ENCODE measurements around the gene CAMKMT. TPM values are rescaled to one million over a fixed set of nuclear protein-coding genes. Genes with fewer than 3 reads are reported as not detected.

CAMKMT gene
- total RNA-seq, 2 experiments from 2014 or later = 12.9 to 13.3 TPM

- DNase-seq = no peak
- Mint-ChIP-seq H3K36me3 (peaks cover 7% of the 10 kb centered on the region), H3K9me3 (peaks cover 7% of the 10 kb centered on the region), H3K4me1 (peaks cover 1% of the 10 kb centered on the region), H3K4me3 (no peak overlapping the region), H3K27me3 (no peaks in the 10 kb centered on the region), H3K27ac (no peak overlapping the region)
- POLR2A ChIA-PET = no interaction called here
- no peak for ATAC-seq (ENCODE audit: low read depth)
These were observed 235.0 kb downstream of the CAMKMT start for GRCh38 chr2:44596537-44597320.

GRCh38 chr2:44598330-44599119, 236.8 kb downstream of the CAMKMT start:
- Mint-ChIP-seq H3K4me3 (no peak overlapping the region), H3K27ac (no peak overlapping the region)
- POLR2A ChIA-PET = no interaction called here

GRCh38 chr2:44599130-44599529, 237.4 kb downstream of the CAMKMT start:
- no peak overlapping the region for H3K4me3 Mint-ChIP-seq
- no peaks in the 10 kb centered on the region for H3K27me3 Mint-ChIP-seq
- peaks cover 1% of the 10 kb centered on the region for H3K4me1 Mint-ChIP-seq
- peaks cover 5% of the 10 kb centered on the region for H3K36me3 Mint-ChIP-seq
- POLR2A ChIA-PET = interaction anchor here (0.5 kb wide), 1 partner anchor 31 kb away, joined by 3 read pairs; no protein-coding TSS in a partner anchor
- H3K9me3 Mint-ChIP-seq = peaks cover 5% of the 10 kb centered on the region
- H3K27ac Mint-ChIP-seq = no peak overlapping the region
- DNase-seq (no peak), ATAC-seq (ENCODE audit: low read depth) (no peak)

More at GRCh38 chr2:44598330-44599119, 236.8 kb downstream of the CAMKMT start:
- ATAC-seq (ENCODE audit: low read depth) (no peak), DNase-seq (no peak)
- Mint-ChIP-seq H3K27me3 (no peaks in the 10 kb centered on the region), H3K9me3 (peaks cover 7% of the 10 kb centered on the region), H3K36me3 (peaks cover 10% of the 10 kb centered on the region), H3K4me1 (peaks cover 1% of the 10 kb centered on the region)

GRCh38 chr2:44602446-44602845, 240.7 kb downstream of the CAMKMT start:
- Mint-ChIP-seq H3K4me1 (no peaks in the 10 kb centered on the region), H3K9me3 (peaks cover 2% of the 10 kb centered on the region), H3K27ac (no peak overlapping the region), H3K36me3 (peaks cover 4% of the 10 kb centered on the region), H3K27me3 (no peaks in the 10 kb centered on the region), H3K4me3 (no peak overlapping the region)
- POLR2A ChIA-PET = no interaction called here
- no peak for DNase-seq
- ATAC-seq (ENCODE audit: low read depth) = no peak

- ATAC-seq (ENCODE audit: low read depth) (no peak), DNase-seq (no peak)
- Mint-ChIP-seq H3K27ac (no peak overlapping the region), H3K36me3 (peaks cover 9% of the 10 kb centered on the region), H3K9me3 (peaks cover 7% of the 10 kb centered on the region), H3K27me3 (no peaks in the 10 kb centered on the region), H3K4me1 (no peaks in the 10 kb centered on the region), H3K4me3 (no peak overlapping the region)
- POLR2A ChIA-PET = no interaction called here
These were observed 243.8 kb downstream of the CAMKMT start for GRCh38 chr2:44605511-44605910.

GRCh38 chr2:44612276-44612675, 250.5 kb downstream of the CAMKMT start:
- no peak overlapping the region for H3K27ac Mint-ChIP-seq
- no peak overlapping the region for H3K4me3 Mint-ChIP-seq
- peaks cover 5% of the 10 kb centered on the region for H3K4me1 Mint-ChIP-seq
- H3K27me3 Mint-ChIP-seq = no peaks in the 10 kb centered on the region
- no peak for ATAC-seq (ENCODE audit: low read depth)
- DNase-seq = no peak
- H3K9me3 Mint-ChIP-seq = peaks cover 9% of the 10 kb centered on the region
- POLR2A ChIA-PET = no interaction called here
- peaks cover 8% of the 10 kb centered on the region for H3K36me3 Mint-ChIP-seq

GRCh38 chr2:44614940-44615339, 253.2 kb downstream of the CAMKMT start:
- no peak for DNase-seq
- no peaks in the 10 kb centered on the region for H3K27me3 Mint-ChIP-seq
- peaks cover 4% of the 10 kb centered on the region for H3K36me3 Mint-ChIP-seq
- H3K4me3 Mint-ChIP-seq = no peak overlapping the region
- peaks cover 4% of the 10 kb centered on the region for H3K9me3 Mint-ChIP-seq
- ATAC-seq (ENCODE audit: low read depth) = no peak
- H3K27ac Mint-ChIP-seq = no peak overlapping the region
- POLR2A ChIA-PET = no interaction called here
- H3K4me1 Mint-ChIP-seq = peaks cover 5% of the 10 kb centered on the region

GRCh38 chr2:44615950-44616518, 254.3 kb downstream of the CAMKMT start:
- no peak overlapping the region for H3K27ac Mint-ChIP-seq
- no peaks in the 10 kb centered on the region for H3K27me3 Mint-ChIP-seq
- POLR2A ChIA-PET = interaction anchor here (0.8 kb wide), 1 partner anchor 37 kb away, joined by 3 read pairs; no protein-coding TSS in a partner anchor

GRCh38 chr2:44616667-44617155, 255.0 kb downstream of the CAMKMT start:
- DNase-seq = no peak

More at GRCh38 chr2:44615950-44616518, 254.3 kb downstream of the CAMKMT start:
- peaks cover 3% of the 10 kb centered on the region for H3K9me3 Mint-ChIP-seq
- peaks cover 5% of the 10 kb centered on the region for H3K4me1 Mint-ChIP-seq
- DNase-seq (no peak), ATAC-seq (ENCODE audit: low read depth) (no peak)
- H3K4me3 Mint-ChIP-seq = no peak overlapping the region
- peaks cover 2% of the 10 kb centered on the region for H3K36me3 Mint-ChIP-seq

GRCh38 chr2:44618251-44619023, 256.7 kb downstream of the CAMKMT start:
- H3K4me3 Mint-ChIP-seq = no peak overlapping the region
- H3K4me1 Mint-ChIP-seq = peaks cover 5% of the 10 kb centered on the region
- no peaks in the 10 kb centered on the region for H3K36me3 Mint-ChIP-seq
- ATAC-seq (ENCODE audit: low read depth) (no peak), DNase-seq (no peak)
- POLR2A ChIA-PET = interaction anchor here (0.5 kb wide), 1 partner anchor 663 kb away, joined by 5 read pairs; no protein-coding TSS in a partner anchor
- H3K27ac Mint-ChIP-seq = no peak overlapping the region
- H3K27me3 Mint-ChIP-seq = no peaks in the 10 kb centered on the region
- peaks cover 5% of the 10 kb centered on the region for H3K9me3 Mint-ChIP-seq

More at GRCh38 chr2:44616667-44617155, 255.0 kb downstream of the CAMKMT start:
- ATAC-seq (ENCODE audit: low read depth) = peak; percentile 83
- POLR2A ChIA-PET = interaction anchor here (0.8 kb wide), 1 partner anchor 37 kb away, joined by 3 read pairs; no protein-coding TSS in a partner anchor
- H3K4me3 Mint-ChIP-seq = no peak overlapping the region
- H3K27ac Mint-ChIP-seq = no peak overlapping the region
- H3K36me3 Mint-ChIP-seq = no peaks in the 10 kb centered on the region
- no peaks in the 10 kb centered on the region for H3K27me3 Mint-ChIP-seq
- peaks cover 5% of the 10 kb centered on the region for H3K4me1 Mint-ChIP-seq
- peaks cover 2% of the 10 kb centered on the region for H3K9me3 Mint-ChIP-seq

GRCh38 chr2:44620189-44620990, 258.6 kb downstream of the CAMKMT start:
- no peak overlapping the region for H3K27ac Mint-ChIP-seq
- DNase-seq = no peak
- H3K27me3 Mint-ChIP-seq = no peaks in the 10 kb centered on the region
- H3K36me3 Mint-ChIP-seq = no peaks in the 10 kb centered on the region
- peaks cover 5% of the 10 kb centered on the region for H3K9me3 Mint-ChIP-seq
- ATAC-seq (ENCODE audit: low read depth) = no peak
- H3K4me3 Mint-ChIP-seq = no peak overlapping the region
- H3K4me1 Mint-ChIP-seq = no peaks in the 10 kb centered on the region
- POLR2A ChIA-PET = no interaction called here

- Mint-ChIP-seq H3K9me3 (peaks cover 7% of the 10 kb centered on the region), H3K27me3 (no peaks in the 10 kb centered on the region), H3K4me3 (no peak overlapping the region), H3K27ac (no peak overlapping the region), H3K36me3 (no peaks in the 10 kb centered on the region), H3K4me1 (no peaks in the 10 kb centered on the region)
- ATAC-seq (ENCODE audit: low read depth) (no peak), DNase-seq (no peak)
- POLR2A ChIA-PET = no interaction called here
These were observed 262.0 kb downstream of the CAMKMT start for GRCh38 chr2:44623622-44624351.

Measured in activated naive CD8-positive, alpha-beta T cell treated with anti-CD3 and anti-CD28 coated beads, Interleukin-2, amount 10 ng/mL, durations not matched to agents 7 days and 5 days (primary cell).